Left ventricle myocardium inferior (tissue), 1 donor: ENCODE measurements around the gene TCF7L2. TPM values are rescaled to one million over a fixed set of nuclear protein-coding genes. Genes with fewer than 3 reads are reported as not detected.
A peak's percentile ranks its signal among the peaks of the same experiment; 100 is the strongest.

Source experiments
- DNase-seq: peaks from one replicate; pipeline ENCODE4 v3.0.0-alpha.2; 2020
- H3K27ac ChIP-seq: fragments of 200-600 bp; replicated peaks from 2 replicates; pipeline ENCODE4 v1.8.0; 2021
- H3K27me3 ChIP-seq: fragments of 200-600 bp; 2 replicates; pipeline ENCODE4 v1.8.0; 2021; ENCODE audit warnings: low read depth
- H3K36me3 ChIP-seq: fragments of 200-600 bp; 2 replicates; pipeline ENCODE4 v1.8.0; 2021
- H3K4me1 ChIP-seq: fragments of 200-600 bp; 2 replicates; pipeline ENCODE4 v1.8.0; 2021
- H3K4me3 ChIP-seq: fragments of 200-600 bp; 2 replicates; pipeline ENCODE4 v1.8.0; 2021; ENCODE audit warnings: mild to moderate bottlenecking, moderate library complexity
- H3K9me3 ChIP-seq: fragments of 200-600 bp; replicated peaks from 2 replicates; pipeline ENCODE4 v1.8.0; 2021
- intact Hi-C: fragments of 100-400 bp; cut with micrococcal nuclease; formaldehyde crosslinking; loops from one replicate; pipeline ENCODE4 v1.11.0; 2022
- total RNA-seq: library from RNA; stranded (reverse); fragmentation: NEBNext Ultra II Directional; extraction: Animal tissue kit (Norgen Biotek cat#: 25700); gene quantifications from one replicate; pipeline ENCODE4 v1.2.1, GENCODE V29; 2021
- TF ChIP-seq, protein P1 (sequence below): fragments of 200-600 bp; IDR thresholded peaks from 2 replicates; pipeline ENCODE4 v1.8.0; 2021; ENCODE audit warnings: antibody characterized with exemption, mild to moderate bottlenecking, borderline replicate concordance
- donor health status: DM: no; HTN: yes; CAD: no; lungs with severe emphysema.

Gene TCF7L2
- total RNA-seq, 1 donor from 2014 or later, result 8.9 TPM

DNA sequence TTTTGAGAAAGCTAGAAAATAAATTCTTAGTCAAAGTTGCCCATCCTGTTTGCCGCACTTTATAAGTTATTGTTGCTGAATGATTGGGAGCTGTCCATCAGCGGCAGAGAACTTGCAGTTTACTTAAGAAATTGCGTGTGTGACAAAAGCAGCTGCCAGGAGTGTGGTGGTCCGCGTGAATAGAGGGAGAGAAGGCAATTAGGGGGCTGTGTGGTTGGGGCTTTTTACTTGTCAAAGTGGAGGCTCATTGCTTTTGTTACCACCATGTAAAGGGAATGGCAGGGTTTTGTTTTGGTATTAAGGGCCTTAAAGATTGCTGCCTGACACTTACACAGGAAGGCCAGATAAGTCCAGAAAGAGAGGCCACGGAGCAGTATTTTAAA, 177.8 kb downstream of the TCF7L2 start:
- peak overlapping the region; percentile 70 for H3K27ac ChIP-seq
- no peaks in the 10 kb centered on the region for H3K27me3 ChIP-seq
- H3K9me3 ChIP-seq, result no peaks in the 10 kb centered on the region
- intact Hi-C loops, result loop anchor here (10.0 kb wide), 1 partner anchor 257 kb away; no protein-coding TSS in a partner anchor
- H3K4me3 ChIP-seq, result peak overlapping the region; percentile 55
- TF ChIP-seq, protein P1, sequence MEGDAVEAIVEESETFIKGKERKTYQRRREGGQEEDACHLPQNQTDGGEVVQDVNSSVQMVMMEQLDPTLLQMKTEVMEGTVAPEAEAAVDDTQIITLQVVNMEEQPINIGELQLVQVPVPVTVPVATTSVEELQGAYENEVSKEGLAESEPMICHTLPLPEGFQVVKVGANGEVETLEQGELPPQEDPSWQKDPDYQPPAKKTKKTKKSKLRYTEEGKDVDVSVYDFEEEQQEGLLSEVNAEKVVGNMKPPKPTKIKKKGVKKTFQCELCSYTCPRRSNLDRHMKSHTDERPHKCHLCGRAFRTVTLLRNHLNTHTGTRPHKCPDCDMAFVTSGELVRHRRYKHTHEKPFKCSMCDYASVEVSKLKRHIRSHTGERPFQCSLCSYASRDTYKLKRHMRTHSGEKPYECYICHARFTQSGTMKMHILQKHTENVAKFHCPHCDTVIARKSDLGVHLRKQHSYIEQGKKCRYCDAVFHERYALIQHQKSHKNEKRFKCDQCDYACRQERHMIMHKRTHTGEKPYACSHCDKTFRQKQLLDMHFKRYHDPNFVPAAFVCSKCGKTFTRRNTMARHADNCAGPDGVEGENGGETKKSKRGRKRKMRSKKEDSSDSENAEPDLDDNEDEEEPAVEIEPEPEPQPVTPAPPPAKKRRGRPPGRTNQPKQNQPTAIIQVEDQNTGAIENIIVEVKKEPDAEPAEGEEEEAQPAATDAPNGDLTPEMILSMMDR, result no peak
- DNase-seq, result no peak
- H3K4me1 ChIP-seq, result peaks cover 14% of the 10 kb centered on the region
- H3K36me3 ChIP-seq, result no peaks in the 10 kb centered on the region

DNA sequence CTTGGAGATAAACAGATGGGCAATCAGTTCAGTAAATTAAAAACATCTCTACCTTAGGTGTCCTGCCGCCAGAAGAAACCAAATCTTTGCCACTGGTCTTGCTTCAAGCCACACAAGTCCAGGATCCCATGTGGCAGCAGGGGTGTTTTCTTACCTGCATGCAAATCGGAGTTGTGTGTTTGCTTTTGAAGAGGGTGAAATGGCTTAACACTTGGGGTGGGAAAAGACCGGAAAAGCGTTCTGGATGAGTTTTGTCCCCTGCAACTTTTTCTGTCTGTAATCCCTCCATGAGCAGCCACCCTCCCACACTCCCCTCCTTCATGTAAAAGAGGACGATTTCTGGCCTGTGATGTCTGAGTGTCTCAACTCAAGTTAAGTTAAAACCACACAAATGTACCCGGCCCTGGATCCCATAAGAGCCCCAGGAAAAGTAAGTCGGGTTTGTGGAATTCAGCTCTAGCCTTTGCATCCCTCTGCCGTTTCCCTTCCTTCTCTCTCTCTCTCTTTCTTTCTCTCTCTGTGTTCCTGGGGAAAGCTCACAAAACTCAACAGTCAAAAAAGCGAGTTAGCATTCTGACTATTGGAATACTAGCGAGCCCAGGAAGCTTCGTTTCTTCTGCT, 178.5 kb downstream of the TCF7L2 start:
- H3K27ac ChIP-seq, result peak overlapping the region; percentile 70
- peak overlapping the region; percentile 55 for H3K4me3 ChIP-seq
- peaks cover 21% of the 10 kb centered on the region for H3K4me1 ChIP-seq

DNA sequence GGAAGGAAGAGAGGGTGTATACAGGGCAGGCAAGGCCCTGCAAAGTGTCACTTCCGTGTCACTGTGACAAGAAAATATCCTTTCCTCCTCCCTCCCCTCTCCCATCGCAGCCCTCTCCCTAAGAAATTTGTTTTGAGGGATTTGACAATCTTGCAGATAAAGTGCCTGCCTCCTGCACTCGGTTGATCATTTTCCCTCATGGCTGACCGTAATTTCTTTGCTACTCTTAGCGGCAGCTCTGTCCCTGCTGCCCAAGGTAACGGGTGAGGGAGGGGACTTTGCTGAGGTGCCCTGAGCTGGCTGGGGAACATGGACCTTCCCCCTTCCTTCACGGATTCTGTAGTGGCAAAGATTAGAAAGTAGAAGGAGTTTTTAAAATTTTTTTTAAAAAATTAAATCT, 179.1 kb downstream of the TCF7L2 start:
- no peak for DNase-seq
- peak overlapping the region; percentile 55 for H3K4me3 ChIP-seq
- intact Hi-C loops, result loop anchor here (10.0 kb wide), 1 partner anchor 256 kb away; no protein-coding TSS in a partner anchor
- TF ChIP-seq, protein P1, result no peak
- peak overlapping the region; percentile 70 for H3K27ac ChIP-seq
- no peaks in the 10 kb centered on the region for H3K27me3 ChIP-seq
- no peaks in the 10 kb centered on the region for H3K36me3 ChIP-seq
- H3K9me3 ChIP-seq, result no peaks in the 10 kb centered on the region
- peaks cover 23% of the 10 kb centered on the region for H3K4me1 ChIP-seq

More for the DNA sequence above, 178.5 kb downstream of the TCF7L2 start:
- Histone ChIP-seq H3K27me3 (no peaks in the 10 kb centered on the region), H3K9me3 (no peaks in the 10 kb centered on the region), H3K36me3 (no peaks in the 10 kb centered on the region)
- intact Hi-C loops, result loop anchor here (10.0 kb wide), 1 partner anchor 256 kb away; no protein-coding TSS in a partner anchor
- TF ChIP-seq, protein P1, result no peak
- DNase-seq, result no peak

DNA sequence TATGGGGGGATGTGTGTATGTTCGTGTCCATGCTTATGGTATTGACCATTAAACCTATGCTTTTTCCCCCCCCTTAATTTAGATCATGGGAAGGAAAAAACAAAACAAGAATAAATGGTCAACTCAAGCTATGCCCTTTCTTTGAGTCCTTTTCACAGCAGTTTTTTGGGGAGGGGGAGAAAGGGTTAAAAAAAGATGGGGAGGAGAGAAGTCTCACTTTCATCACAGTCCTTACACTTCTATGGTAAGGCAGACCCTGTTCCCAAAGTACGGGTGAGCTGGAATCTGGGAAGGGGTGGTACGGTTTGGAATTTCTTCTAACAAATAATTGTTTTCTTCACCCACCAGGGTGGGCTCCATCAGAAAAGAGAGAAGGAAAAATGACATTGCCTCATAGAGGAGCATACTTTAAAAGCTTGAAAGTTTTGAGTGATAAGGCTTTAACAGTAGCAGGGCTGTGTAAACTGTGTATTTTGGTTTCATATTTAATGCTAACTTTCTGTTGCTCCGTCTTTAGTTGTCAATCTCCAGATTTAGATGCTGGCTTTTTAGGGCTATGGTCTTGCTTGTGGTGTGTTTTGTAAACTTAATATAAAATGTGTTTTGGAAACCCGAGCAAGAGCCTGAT, 180.1 kb downstream of the TCF7L2 start:
- DNase-seq, result no peak
- H3K4me3 ChIP-seq, result peak overlapping the region; percentile 55
- intact Hi-C loops, result no loop called here
- no peaks in the 10 kb centered on the region for H3K27me3 ChIP-seq
- TF ChIP-seq, protein P1, result no peak
- no peaks in the 10 kb centered on the region for H3K9me3 ChIP-seq
- H3K27ac ChIP-seq, result peak overlapping the region; percentile 70
- no peaks in the 10 kb centered on the region for H3K36me3 ChIP-seq
- H3K4me1 ChIP-seq, result peaks cover 23% of the 10 kb centered on the region

DNA sequence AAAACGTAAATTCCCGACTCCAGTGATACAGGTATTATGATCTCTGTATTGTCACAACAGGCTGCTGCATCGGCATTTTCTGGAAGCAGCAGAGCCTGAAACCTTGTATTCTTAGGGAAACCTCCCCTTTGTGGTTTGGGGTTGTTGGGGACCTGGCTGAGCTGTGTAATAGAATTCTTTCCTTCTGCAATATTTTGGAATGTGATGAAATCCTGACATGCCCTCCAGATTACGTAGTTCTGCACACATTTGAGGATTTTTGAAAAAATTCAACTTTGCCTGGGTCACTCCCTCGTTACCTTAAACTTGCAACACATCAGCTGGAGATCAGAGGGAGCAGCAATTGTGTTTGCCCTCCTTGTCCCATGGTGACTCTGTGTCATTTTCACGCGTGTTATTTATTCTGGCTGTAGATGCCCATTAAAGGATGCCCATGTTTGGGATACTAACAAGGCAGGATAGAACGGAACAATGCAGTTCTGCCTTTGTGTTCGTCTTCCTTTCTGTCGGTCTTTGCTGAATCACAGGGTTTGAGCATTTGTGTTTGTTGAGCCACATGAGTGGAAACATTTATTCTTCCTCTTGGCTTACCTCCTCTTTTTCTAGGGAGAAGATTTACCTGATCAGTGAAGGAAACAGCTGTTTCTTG, 181.7 kb downstream of the TCF7L2 start:
- DNase-seq, result no peak
- Histone ChIP-seq H3K27ac (peak overlapping the region; percentile 70), H3K36me3 (no peaks in the 10 kb centered on the region), H3K4me3 (peak overlapping the region; percentile 55), H3K4me1 (peaks cover 17% of the 10 kb centered on the region), H3K27me3 (no peaks in the 10 kb centered on the region), H3K9me3 (no peaks in the 10 kb centered on the region)
- intact Hi-C loops, result no loop called here
- TF ChIP-seq, protein P1, result no peak
